ENCODE results near the gene LSS.

GRCh38 chr21:46188226-46189212, 40.1 kb downstream of the LSS start:
- TF ChIP-seq CTCF (IDR thresholded peaks at IDR 0.05) (no peak), POLR2A (IDR thresholded peaks at IDR 0.05) (no peak), POLR2AphosphoS5 (IDR thresholded peaks at IDR 0.05; ENCODE audit: insufficient read depth in 1 of 2, low read depth in 1 of 2) (peak in 1 of 2 donors; percentile 76)

All from vagina (tissue), 2 donors.